ENCODE results near the gene GSTM4.
A peak's percentile ranks its signal among the peaks of the same experiment; 100 is the strongest.

The GSTM4 gene

GRCh38 chr1:109625176-109625575 lies 30.7 kb upstream of the GSTM4 start:
- DNase-seq (ENCODE audit: low spot score): no peak

- no peak for DNase-seq (ENCODE audit: low spot score)
Observed at GRCh38 chr1:109625601-109626560, 30.0 kb upstream of the GSTM4 start.

GRCh38 chr1:109626682-109627408 lies 29.1 kb upstream of the GSTM4 start:
- DNase-seq (ENCODE audit: low spot score): no peak

GRCh38 chr1:109627692-109628399 lies 28.1 kb upstream of the GSTM4 start:
- no peak for DNase-seq (ENCODE audit: low spot score)

GRCh38 chr1:109628540-109629321 lies 27.2 kb upstream of the GSTM4 start:
- DNase-seq (ENCODE audit: low spot score): no peak

GRCh38 chr1:109629372-109630030 lies 26.4 kb upstream of the GSTM4 start:
- DNase-seq (ENCODE audit: low spot score): no peak

GRCh38 chr1:109630081-109630897 lies 25.6 kb upstream of the GSTM4 start:
- DNase-seq (ENCODE audit: low spot score): no peak

- no peak for DNase-seq (ENCODE audit: low spot score)
Observed at GRCh38 chr1:109630898-109631512, 24.9 kb upstream of the GSTM4 start.

- DNase-seq (ENCODE audit: low spot score): no peak
Observed at GRCh38 chr1:109631513-109632505, 24.1 kb upstream of the GSTM4 start.

GRCh38 chr1:109632671-109633346 lies 23.1 kb upstream of the GSTM4 start:
- DNase-seq (ENCODE audit: low spot score): no peak

- no peak for DNase-seq (ENCODE audit: low spot score)
Observed at GRCh38 chr1:109634292-109634691, 21.6 kb upstream of the GSTM4 start.

- no peak for DNase-seq (ENCODE audit: low spot score)
Observed at GRCh38 chr1:109634771-109635750, 20.8 kb upstream of the GSTM4 start.

- DNase-seq (ENCODE audit: low spot score): no peak
Observed at GRCh38 chr1:109635862-109636200, 20.1 kb upstream of the GSTM4 start.

- peak; percentile 46 for DNase-seq (ENCODE audit: low spot score)
Observed at GRCh38 chr1:109636201-109636952, 19.5 kb upstream of the GSTM4 start.

- no peak for DNase-seq (ENCODE audit: low spot score)
Observed at GRCh38 chr1:109637446-109637845, 18.5 kb upstream of the GSTM4 start.

Data from SW480 (cell line).